Measurements from ENCODE around the gene RASL10A.
"Not testable (repeated sequence)": the region's sequence is repeated elsewhere in the genome, so short reads cannot be mapped to it uniquely, and the experiment has no call there.

RASL10A gene

GRCh38 chr22:29351891-29352290 is 36.4 kb upstream of the RASL10A start:
- TF ChIP-seq CTCF (IDR thresholded peaks at IDR 0.05; ENCODE audit: low read depth, low read length) = no peak
- in situ Hi-C loops (cut with HindIII; ENCODE audit: low sequenced_read_pairs) = no loop called here
- no peak for DNase-seq (ENCODE audit: low read depth, low spot score)
- H3K4me3 ChIP-seq (ENCODE audit: low read depth, low read length) = no peak overlapping the region

GRCh38 chr22:29351042-29351441 is 35.5 kb upstream of the RASL10A start:
- in situ Hi-C loops (cut with HindIII; ENCODE audit: low sequenced_read_pairs) = no loop called here
- DNase-seq (ENCODE audit: low read depth, low spot score) = no peak
- H3K4me3 ChIP-seq (ENCODE audit: low read depth, low read length) = no peak overlapping the region
- TF ChIP-seq CTCF (IDR thresholded peaks at IDR 0.05; ENCODE audit: low read depth, low read length) = no peak

- TF ChIP-seq CTCF (IDR thresholded peaks at IDR 0.05; ENCODE audit: low read depth, low read length) = no peak
- no peak overlapping the region for H3K4me3 ChIP-seq (ENCODE audit: low read depth, low read length)
- in situ Hi-C loops (cut with HindIII; ENCODE audit: low sequenced_read_pairs) = no loop called here
Measured at GRCh38 chr22:29348956-29349355, 33.5 kb upstream of the RASL10A start.

GRCh38 chr22:29348041-29348440 is 32.5 kb upstream of the RASL10A start:
- no peak for DNase-seq (ENCODE audit: low read depth, low spot score)
- H3K4me3 ChIP-seq (ENCODE audit: low read depth, low read length) = no peak overlapping the region
- TF ChIP-seq CTCF (IDR thresholded peaks at IDR 0.05; ENCODE audit: low read depth, low read length) = no peak
- in situ Hi-C loops (cut with HindIII; ENCODE audit: low sequenced_read_pairs) = no loop called here

More at GRCh38 chr22:29348956-29349355, 33.5 kb upstream of the RASL10A start:
- no peak for DNase-seq (ENCODE audit: low read depth, low spot score)

GRCh38 chr22:29346659-29347058 is 31.2 kb upstream of the RASL10A start:
- no peak overlapping the region for H3K4me3 ChIP-seq (ENCODE audit: low read depth, low read length)
- no peak for TF ChIP-seq CTCF (IDR thresholded peaks at IDR 0.05; ENCODE audit: low read depth, low read length)
- DNase-seq (ENCODE audit: low read depth, low spot score) = no peak
- in situ Hi-C loops (cut with HindIII; ENCODE audit: low sequenced_read_pairs) = no loop called here

GRCh38 chr22:29345932-29346331 is 30.4 kb upstream of the RASL10A start:
- DNase-seq (ENCODE audit: low read depth, low spot score) = peak; percentile 33
- no peak for TF ChIP-seq CTCF (IDR thresholded peaks at IDR 0.05; ENCODE audit: low read depth, low read length)
- in situ Hi-C loops (cut with HindIII; ENCODE audit: low sequenced_read_pairs) = no loop called here
- no peak overlapping the region for H3K4me3 ChIP-seq (ENCODE audit: low read depth, low read length)

GRCh38 chr22:29344889-29345288 is 29.4 kb upstream of the RASL10A start:
- in situ Hi-C loops (cut with HindIII; ENCODE audit: low sequenced_read_pairs); DNase-seq (ENCODE audit: low read depth, low spot score): not testable (repeated sequence)

More at GRCh38 chr22:29344889-29345288, 29.4 kb upstream of the RASL10A start:
- not testable (repeated sequence) for H3K4me3 ChIP-seq (ENCODE audit: low read depth, low read length)
